Measurements from ENCODE around the gene PER3. TPM values are rescaled to one million over a fixed set of nuclear protein-coding genes. Genes with fewer than 3 reads are reported as not detected.

PER3 gene
- total RNA-seq, 2 experiments from 2014 or later, result 1.6 to 2.1 TPM

GRCh38 chr1:7821282-7821681 is 37.2 kb downstream of the PER3 start:
- Mint-ChIP-seq H3K4me1 (no peaks in the 10 kb centered on the region), H3K27me3 (no peaks in the 10 kb centered on the region), H3K4me3 (no peak overlapping the region)

GRCh38 chr1:7824701-7825100 is 40.6 kb downstream of the PER3 start:
- DNase-seq, result no peak
- Mint-ChIP-seq H3K36me3 (ENCODE audit: low read depth) (no peaks in the 10 kb centered on the region), H3K27ac (no peak overlapping the region), H3K9me3 (no peaks in the 10 kb centered on the region), H3K27me3 (no peaks in the 10 kb centered on the region), H3K4me1 (peaks cover 5% of the 10 kb centered on the region), H3K4me3 (no peak overlapping the region)
- POLR2A ChIA-PET, result no interaction called here
- CTCF ChIA-PET, result interaction anchor here (1.9 kb wide), 1 partner anchor 18 kb away, joined by 7 read pairs; no protein-coding TSS in a partner anchor

More at GRCh38 chr1:7821282-7821681, 37.2 kb downstream of the PER3 start:
- Mint-ChIP-seq H3K36me3 (ENCODE audit: low read depth) (no peaks in the 10 kb centered on the region), H3K9me3 (no peaks in the 10 kb centered on the region), H3K27ac (no peak overlapping the region)
- ChIA-PET POLR2A (no interaction called here), CTCF (interaction anchor here (0.6 to 1.1 kb wide), 4 partner anchors 9 to 160 kb away, joined by 3 read pairs; no protein-coding TSS in a partner anchor)
- DNase-seq, result no peak

- DNase-seq, result no peak
- Mint-ChIP-seq H3K36me3 (ENCODE audit: low read depth) (no peaks in the 10 kb centered on the region), H3K27me3 (no peaks in the 10 kb centered on the region), H3K4me3 (peak overlapping the region; percentile 83), H3K9me3 (no peaks in the 10 kb centered on the region), H3K4me1 (peaks cover 7% of the 10 kb centered on the region), H3K27ac (no peak overlapping the region)
- POLR2A ChIA-PET, result no interaction called here
- CTCF ChIA-PET, result interaction anchor here (0.9 kb wide), 1 partner anchor 18 kb away, joined by 3 read pairs; no protein-coding TSS in a partner anchor
Measured at GRCh38 chr1:7826363-7826762, 42.3 kb downstream of the PER3 start.

DNA sequence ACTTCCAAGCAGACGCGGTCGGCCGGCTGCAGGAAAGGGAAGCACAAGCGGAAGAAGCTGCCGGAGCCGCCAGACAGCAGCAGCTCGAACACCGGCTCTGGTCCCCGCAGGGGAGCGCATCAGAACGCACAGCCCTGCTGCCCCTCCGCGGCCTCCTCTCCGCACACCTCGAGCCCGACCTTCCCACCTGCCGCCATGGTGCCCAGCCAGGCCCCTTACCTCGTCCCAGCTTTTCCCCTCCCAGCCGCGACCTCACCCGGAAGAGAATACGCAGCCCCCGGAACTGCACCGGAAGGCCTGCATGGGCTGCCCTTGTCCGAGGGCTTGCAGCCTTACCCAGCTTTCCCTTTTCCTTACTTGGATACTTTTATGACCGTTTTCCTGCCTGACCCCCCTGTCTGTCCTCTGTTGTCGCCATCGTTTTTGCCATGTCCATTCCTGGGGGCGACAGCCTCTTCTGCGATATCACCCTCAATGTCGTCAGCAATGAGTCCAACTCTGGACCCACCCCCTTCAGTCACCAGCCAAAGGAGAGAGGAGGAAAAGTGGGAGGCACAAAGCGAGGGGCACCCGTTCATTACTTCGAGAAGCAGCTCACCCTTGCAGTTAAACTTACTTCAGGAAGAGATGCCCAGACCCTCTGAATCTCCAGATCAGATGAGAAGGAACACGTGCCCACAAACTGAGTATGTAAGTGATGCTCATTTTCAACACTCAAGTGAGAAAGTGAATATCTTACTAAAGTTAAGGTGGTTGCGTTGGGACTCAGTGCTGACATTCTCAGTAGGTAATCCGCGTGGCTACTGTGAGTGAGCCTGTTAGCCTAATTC is 43.2 kb downstream of the PER3 start:
- no peaks in the 10 kb centered on the region for H3K27me3 Mint-ChIP-seq
- CTCF ChIA-PET, result interaction anchor here (0.9 to 1.4 kb wide), 2 partner anchors 19 to 158 kb away, joined by 3 read pairs; no protein-coding TSS in a partner anchor
- no peaks in the 10 kb centered on the region for H3K9me3 Mint-ChIP-seq
- peak overlapping the region; percentile 83 for H3K4me3 Mint-ChIP-seq
- DNase-seq, result peak; percentile 18
- POLR2A ChIA-PET, result no interaction called here
- H3K27ac Mint-ChIP-seq, result peak overlapping the region; percentile 91
- peaks cover 7% of the 10 kb centered on the region for H3K4me1 Mint-ChIP-seq
- H3K36me3 Mint-ChIP-seq (ENCODE audit: low read depth), result peaks cover 1% of the 10 kb centered on the region

- DNase-seq, result no peak
- Mint-ChIP-seq H3K9me3 (no peaks in the 10 kb centered on the region), H3K27me3 (no peaks in the 10 kb centered on the region), H3K27ac (no peak overlapping the region), H3K36me3 (ENCODE audit: low read depth) (peaks cover 1% of the 10 kb centered on the region), H3K4me1 (peaks cover 7% of the 10 kb centered on the region), H3K4me3 (no peak overlapping the region)
- CTCF ChIA-PET, result interaction anchor here (0.6 kb wide), 1 partner anchor 823 kb away, joined by 3 read pairs; no protein-coding TSS in a partner anchor
- POLR2A ChIA-PET, result no interaction called here
Measured at GRCh38 chr1:7831458-7831857, 47.4 kb downstream of the PER3 start.

DNA sequence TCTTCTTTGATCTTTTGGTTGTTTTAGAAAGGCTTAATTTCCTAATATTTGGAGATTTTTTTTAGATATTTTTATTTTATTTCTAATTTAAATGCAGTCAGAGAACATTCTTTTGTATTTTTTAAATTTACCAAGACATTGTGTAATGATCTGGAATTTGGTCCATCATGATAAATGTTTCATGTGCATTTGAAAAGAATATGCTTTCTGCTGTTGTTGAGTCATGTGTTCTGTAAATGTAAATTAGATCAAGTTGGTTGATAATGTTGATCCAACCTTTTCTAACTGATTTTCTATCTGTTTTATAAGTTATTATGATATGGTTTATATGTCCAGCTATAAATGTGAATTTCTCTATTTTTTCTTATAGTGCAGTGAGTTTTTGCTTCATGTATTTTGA is 48.9 kb downstream of the PER3 start:
- POLR2A ChIA-PET, result no interaction called here
- peaks cover 5% of the 10 kb centered on the region for H3K9me3 Mint-ChIP-seq
- no peak for DNase-seq
- H3K4me3 Mint-ChIP-seq, result no peak overlapping the region
- CTCF ChIA-PET, result no interaction called here
- H3K27ac Mint-ChIP-seq, result no peak overlapping the region
- peaks cover 7% of the 10 kb centered on the region for H3K4me1 Mint-ChIP-seq
- H3K36me3 Mint-ChIP-seq (ENCODE audit: low read depth), result peaks cover 8% of the 10 kb centered on the region
- no peaks in the 10 kb centered on the region for H3K27me3 Mint-ChIP-seq

DNA sequence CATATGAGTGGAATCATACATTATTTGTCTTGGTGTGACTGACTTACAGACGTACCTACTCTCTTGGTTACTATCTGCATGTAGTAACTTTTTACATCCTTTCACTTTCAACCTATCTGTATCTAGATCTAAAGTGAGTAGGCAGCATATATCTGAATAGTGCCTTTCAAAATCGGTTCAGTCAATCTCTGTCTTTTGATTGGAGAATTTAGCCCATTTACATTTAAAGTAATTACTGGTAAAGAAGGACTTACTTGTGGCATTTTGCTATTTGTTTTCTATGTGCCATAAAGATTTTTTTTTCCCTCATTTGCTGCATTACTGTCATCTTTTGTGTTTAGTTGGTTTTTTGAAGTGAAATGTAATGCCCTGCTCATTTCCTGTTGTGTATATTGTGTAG is 54.6 kb downstream of the PER3 start:
- ChIA-PET POLR2A (no interaction called here), CTCF (no interaction called here)
- no peak overlapping the region for H3K27ac Mint-ChIP-seq
- peaks cover 4% of the 10 kb centered on the region for H3K4me1 Mint-ChIP-seq
- peaks cover 16% of the 10 kb centered on the region for H3K36me3 Mint-ChIP-seq (ENCODE audit: low read depth)
- peaks cover 10% of the 10 kb centered on the region for H3K9me3 Mint-ChIP-seq
- H3K27me3 Mint-ChIP-seq, result no peaks in the 10 kb centered on the region
- no peak for DNase-seq
- no peak overlapping the region for H3K4me3 Mint-ChIP-seq

- CTCF ChIA-PET, result no interaction called here
- Mint-ChIP-seq H3K36me3 (ENCODE audit: low read depth) (peaks cover 16% of the 10 kb centered on the region), H3K4me1 (peaks cover 4% of the 10 kb centered on the region), H3K9me3 (peaks cover 10% of the 10 kb centered on the region), H3K27me3 (no peaks in the 10 kb centered on the region), H3K4me3 (no peak overlapping the region), H3K27ac (no peak overlapping the region)
- POLR2A ChIA-PET, result no interaction called here
- no peak for DNase-seq
Measured at GRCh38 chr1:7839526-7839925, 55.4 kb downstream of the PER3 start.

DNA sequence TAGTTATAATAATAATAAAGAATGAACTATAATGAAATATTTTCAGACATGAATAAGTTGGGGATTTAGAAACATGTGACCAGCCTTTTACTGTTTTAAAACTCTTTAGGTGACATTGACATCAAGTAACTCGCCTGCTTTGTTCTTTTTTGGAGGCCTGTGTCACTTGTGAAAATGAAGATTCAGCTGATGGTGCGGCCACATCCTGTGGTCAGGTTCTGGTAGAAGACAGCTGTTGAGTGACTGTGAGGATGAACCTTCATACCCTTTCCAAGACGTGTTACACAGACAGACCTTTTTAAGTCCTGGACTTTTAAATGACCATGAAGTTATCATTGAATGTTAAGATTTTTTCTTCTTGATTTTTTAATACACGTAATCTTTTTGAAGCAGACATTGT is 58.4 kb downstream of the PER3 start:
- peaks cover 7% of the 10 kb centered on the region for H3K9me3 Mint-ChIP-seq
- peaks cover 4% of the 10 kb centered on the region for H3K4me1 Mint-ChIP-seq
- DNase-seq, result peak; percentile 10
- H3K36me3 Mint-ChIP-seq (ENCODE audit: low read depth), result peaks cover 13% of the 10 kb centered on the region
- H3K27ac Mint-ChIP-seq, result no peak overlapping the region
- ChIA-PET CTCF (interaction anchor here (1.8 kb wide), 1 partner anchor 19 kb away, joined by 7 read pairs; no protein-coding TSS in a partner anchor), POLR2A (no interaction called here)
- no peaks in the 10 kb centered on the region for H3K27me3 Mint-ChIP-seq
- H3K4me3 Mint-ChIP-seq, result no peak overlapping the region

DNA sequence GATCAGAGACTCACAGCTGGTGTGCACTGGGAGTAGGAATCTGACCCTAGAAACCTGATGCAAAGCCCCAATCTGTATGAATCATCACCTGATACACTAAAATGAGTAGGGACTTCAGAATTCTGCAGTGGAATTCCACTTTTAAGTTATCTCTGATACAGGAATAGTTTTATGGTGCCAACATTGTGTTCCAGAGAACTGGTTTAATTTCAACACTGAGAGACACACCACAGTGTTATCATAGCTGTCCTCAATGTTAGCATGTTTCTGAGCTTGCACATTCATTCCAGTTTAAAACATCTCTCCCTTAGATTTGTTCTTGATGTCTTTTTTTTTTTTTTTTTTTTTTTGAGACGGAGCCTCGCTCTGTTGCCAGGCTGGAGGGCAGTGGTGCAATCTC is 61.7 kb downstream of the PER3 start:
- Mint-ChIP-seq H3K9me3 (no peaks in the 10 kb centered on the region), H3K4me1 (peaks cover 4% of the 10 kb centered on the region), H3K4me3 (no peak overlapping the region), H3K36me3 (ENCODE audit: low read depth) (peaks cover 2% of the 10 kb centered on the region), H3K27me3 (no peaks in the 10 kb centered on the region), H3K27ac (no peak overlapping the region)
- no peak for DNase-seq
- CTCF ChIA-PET, result interaction anchor here (1.4 kb wide), 1 partner anchor 54 kb away, joined by 3 read pairs; no protein-coding TSS in a partner anchor
- POLR2A ChIA-PET, result no interaction called here

DNA sequence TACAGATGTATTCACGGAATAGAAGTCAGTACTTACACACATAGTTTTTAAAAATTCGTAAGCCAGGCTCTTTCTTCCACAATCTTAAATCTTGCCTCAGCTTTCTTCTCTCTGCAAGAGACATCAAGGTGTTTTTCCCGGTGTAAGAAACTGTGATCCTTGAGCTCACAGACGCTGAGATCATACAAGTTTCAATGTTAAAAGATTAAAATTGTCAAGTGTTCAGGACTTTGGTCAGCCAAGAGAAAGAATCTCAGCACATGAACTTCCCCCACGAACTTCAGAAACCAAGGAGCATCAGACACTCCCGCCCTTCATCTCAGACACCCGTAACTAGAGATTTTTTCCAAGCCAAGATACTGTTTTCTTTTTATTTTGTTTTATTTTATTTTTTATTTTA is 62.6 kb downstream of the PER3 start:
- Mint-ChIP-seq H3K9me3 (no peaks in the 10 kb centered on the region), H3K4me3 (no peak overlapping the region), H3K27me3 (peaks cover 2% of the 10 kb centered on the region), H3K4me1 (peaks cover 4% of the 10 kb centered on the region), H3K27ac (no peak overlapping the region), H3K36me3 (ENCODE audit: low read depth) (no peaks in the 10 kb centered on the region)
- no peak for DNase-seq
- POLR2A ChIA-PET, result no interaction called here
- CTCF ChIA-PET, result no interaction called here

DNA sequence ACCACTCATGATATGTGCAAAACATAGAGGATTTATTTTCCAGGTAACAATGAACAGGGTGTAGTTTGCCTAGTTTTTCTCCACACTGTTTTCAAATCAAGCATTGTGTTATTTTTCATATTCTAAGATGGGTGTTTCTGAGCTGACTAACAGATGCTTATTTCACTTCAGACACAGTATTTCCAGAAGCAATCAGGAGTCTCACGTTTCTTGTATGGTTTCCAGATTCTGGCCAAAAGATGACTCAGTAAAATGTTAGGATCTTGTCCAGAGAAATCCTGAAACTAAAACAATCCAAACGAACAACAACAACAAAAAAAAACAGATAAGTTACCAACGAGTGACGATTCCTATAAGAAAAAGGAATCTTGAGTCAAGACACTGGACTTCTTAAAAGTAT is 63.5 kb downstream of the PER3 start:
- H3K36me3 Mint-ChIP-seq (ENCODE audit: low read depth), result no peaks in the 10 kb centered on the region
- peaks cover 4% of the 10 kb centered on the region for H3K27me3 Mint-ChIP-seq
- POLR2A ChIA-PET, result no interaction called here
- H3K27ac Mint-ChIP-seq, result no peak overlapping the region
- no peak overlapping the region for H3K4me3 Mint-ChIP-seq
- peaks cover 3% of the 10 kb centered on the region for H3K4me1 Mint-ChIP-seq
- H3K9me3 Mint-ChIP-seq, result no peaks in the 10 kb centered on the region
- DNase-seq, result no peak
- CTCF ChIA-PET, result no interaction called here

DNA sequence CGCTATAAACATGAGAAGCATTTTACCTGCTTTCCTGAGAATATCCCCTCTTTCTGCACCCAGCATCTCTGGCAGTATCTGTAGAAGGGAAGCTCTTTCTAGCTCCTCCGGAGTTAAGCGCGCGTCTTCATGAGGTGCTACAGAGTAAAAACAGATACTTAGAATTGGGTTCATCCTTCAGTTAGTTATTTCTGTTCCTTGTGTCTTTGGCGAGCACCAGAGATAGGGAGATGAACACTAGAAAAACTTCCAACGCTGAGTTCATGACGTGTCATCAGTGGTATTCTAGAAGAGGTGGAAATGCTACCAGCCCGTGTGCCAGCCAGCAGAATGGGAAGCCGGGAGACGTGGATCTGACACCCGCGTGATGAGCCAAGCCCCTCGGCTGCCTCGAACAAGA is 66.7 kb downstream of the PER3 start:
- CTCF ChIA-PET, result no interaction called here
- peaks cover 9% of the 10 kb centered on the region for H3K27me3 Mint-ChIP-seq
- no peaks in the 10 kb centered on the region for H3K36me3 Mint-ChIP-seq (ENCODE audit: low read depth)
- H3K4me3 Mint-ChIP-seq, result no peak overlapping the region
- no peaks in the 10 kb centered on the region for H3K9me3 Mint-ChIP-seq
- no peak overlapping the region for H3K27ac Mint-ChIP-seq
- no peak for DNase-seq
- POLR2A ChIA-PET, result no interaction called here
- H3K4me1 Mint-ChIP-seq, result no peaks in the 10 kb centered on the region

All from activated CD4-positive, alpha-beta T cell treated with anti-CD3 and anti-CD28 coated beads, Interleukin-2, amount 10 ng/mL, durations not matched to agents 7 days and 5 days (primary cell).